ENCODE measurements around the gene ENTHD1.

Gene ENTHD1

DNA sequence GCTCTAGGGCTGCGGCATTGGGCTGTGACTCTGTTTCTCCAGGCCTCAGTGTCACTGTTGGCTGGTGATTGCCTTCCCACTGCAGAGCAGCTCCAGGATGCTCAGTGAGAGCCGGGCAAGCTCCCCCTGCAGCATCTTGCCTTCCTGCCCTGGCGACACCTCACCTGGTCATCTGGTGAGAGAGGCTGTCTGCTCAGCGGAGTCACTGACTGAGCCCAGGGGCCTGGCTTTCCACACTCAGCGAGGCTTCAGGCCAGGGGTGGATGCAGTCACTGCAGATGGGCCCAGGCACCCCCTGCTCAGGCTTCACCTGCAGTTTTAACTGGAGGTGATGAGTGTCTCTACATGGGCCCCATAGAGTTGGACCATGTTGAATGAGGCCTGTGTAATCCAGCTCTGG lies 186.2 kb downstream of the ENTHD1 start:
- no peak for DNase-seq

DNA sequence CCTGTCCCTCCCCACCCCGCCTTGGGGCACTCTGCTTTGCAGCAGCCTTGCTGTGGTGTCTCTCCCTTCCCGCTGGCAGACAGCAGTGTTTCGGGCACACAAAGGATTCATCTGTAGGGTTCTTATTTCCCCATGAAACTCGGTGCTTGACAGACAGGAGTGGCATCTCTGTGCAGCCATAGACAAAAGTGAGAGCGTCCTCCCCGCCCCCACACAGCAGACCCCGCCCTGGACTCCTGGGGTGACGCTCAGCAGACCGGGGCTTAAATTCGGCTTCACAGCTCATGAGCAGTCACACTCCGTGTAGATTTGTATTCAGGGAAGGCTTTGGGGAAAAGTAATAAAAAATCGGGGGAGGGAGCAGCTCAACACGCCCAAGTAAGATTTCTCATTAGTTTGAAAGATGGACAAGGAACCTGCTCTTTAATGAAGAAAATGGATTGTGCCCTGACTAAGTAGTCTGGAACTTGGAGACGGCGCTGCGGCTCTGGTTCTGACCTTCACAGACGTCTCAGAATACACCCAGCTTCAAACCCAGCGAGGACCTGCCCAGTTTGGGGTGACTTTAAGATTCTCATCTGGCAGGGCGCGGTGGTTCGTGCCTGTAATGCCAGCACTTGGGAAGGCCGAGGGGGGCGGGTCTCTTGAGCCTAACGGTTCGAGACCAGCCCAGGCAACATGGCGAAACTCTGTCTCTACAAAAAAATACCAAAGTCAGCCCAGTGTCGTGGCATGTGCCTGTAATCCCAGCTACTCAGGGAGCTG lies 187.0 kb downstream of the ENTHD1 start:
- DNase-seq: no peak

DNA sequence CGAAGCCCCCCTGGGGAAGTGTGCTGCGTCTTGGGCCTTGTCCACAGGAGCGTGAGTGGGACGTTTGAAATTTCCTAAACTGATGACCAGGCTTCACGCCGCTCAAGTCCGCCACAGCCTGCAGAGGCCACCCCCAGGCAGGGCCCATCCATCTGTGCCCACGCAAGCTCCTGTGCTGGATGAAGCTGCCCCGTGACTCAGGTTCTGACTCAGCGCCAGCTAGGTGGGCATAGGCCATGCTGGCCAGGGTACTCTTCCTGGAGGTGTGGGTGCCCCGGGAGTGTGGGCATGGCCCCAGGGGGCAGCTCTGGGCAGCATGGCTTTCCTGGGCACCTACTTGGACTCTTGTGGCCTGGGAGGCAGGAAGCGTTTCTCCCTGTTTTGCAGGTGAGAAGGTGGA lies 188.2 kb downstream of the ENTHD1 start:
- no peak for DNase-seq

DNA sequence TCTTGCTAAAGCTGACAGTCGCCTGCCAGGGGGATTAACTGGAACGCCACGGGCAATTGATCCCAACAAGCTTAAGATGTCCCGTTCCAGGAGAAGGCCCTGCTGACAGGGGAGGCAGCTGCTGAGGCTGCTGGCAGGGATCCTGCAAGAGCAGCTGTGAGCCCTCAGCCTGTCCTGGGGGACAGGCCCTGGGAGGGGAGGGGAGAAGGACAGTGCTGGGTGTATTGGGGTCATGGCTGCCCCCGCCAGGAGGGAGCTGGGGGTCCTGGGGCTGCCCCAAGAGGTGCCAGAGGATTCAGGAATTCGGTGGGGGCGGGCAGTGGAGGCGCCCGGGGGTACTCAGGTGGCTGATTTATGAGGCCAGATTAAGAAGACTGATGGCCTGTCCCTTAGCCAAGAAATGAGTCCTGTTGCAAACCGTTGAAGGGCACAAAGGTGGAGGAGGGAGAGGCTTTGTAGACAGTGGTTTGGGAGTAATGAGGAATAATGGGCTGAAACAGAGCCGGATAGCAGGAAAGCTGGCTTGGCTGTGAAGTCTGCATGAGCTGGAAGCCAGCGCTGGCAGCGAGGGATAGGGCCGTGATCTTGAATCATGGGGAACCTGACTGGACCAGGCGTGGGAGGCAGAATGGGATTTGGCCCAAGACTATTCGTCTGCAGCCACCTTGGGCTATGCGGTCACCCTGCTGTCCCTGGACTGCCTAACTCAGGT lies 189.5 kb downstream of the ENTHD1 start:
- no peak for DNase-seq

DNA sequence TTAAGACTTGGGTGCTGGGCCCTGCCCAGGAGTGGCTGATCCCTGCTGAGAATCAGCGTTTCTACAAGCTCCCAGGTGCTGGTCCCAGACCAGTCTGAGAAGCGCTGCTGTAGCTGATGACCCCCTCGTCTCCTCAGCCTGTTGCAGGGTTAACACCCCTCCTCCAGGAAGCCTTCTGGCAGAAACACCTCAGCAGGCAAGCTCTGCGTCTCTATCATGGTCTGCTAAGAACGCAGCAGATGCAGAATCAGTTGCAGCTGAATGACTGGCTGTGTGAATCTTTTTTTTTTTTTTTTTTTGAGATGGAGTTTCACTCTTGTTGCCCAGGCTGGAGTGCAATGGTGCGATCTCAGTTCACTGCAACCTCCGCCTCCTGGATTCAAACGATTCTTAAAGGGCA lies 190.5 kb downstream of the ENTHD1 start:
- no peak for DNase-seq

DNA sequence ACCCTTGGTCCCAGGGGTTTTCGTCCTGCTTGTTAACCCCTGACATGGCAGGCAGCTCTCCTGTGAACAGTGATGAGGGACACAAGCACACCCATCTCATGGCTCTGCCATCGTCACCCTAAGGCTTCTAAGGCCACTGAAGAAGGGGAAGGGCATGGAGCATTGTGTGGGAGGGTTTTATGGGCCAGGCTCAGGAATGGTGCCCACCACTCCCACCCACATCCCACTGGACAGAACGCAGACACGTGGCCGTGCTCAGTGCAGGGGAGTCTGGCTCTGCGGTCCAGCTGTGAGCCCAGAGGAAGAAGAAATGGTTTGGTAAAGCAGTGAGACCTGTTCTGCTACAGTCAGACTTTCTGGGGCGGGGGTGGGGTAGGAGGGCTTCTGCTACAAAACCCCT lies 193.0 kb downstream of the ENTHD1 start:
- no peak for DNase-seq

DNA sequence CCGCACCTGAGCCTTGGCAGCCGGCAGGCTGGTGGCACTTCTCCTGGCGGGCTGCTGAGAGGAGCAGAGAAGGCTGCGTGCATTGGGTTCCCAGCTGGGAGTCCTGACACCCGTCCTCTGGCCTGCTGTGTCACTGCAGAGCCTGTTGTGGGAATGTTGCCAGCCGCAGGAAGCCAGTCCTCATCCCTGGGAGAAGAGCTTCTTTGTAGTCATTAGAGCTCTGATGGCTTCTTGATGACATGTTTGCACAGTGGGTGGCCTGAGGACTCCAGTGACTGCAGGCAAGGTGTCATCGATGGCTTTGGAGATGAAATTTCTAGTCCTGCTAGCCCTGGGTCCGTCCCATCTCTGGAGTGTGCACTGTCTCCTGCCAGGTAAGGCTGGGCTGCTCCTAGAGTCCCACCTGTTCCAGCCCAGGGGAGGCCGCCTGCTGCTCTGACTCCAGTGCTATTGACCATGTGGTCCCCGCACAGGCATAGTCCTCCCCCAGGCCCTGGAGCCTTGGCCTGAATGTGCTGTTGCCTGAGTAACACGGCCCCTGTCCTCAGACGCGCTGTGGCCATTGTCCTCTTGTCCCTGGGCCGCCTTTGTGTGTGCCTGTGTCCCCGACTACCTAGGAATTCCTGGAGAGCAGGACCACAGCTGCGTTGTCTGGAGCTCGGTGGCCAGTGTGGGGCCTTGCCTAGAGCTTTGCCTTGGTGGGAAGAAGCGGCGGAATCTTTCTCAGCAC lies 193.8 kb downstream of the ENTHD1 start:
- DNase-seq: no peak

DNA sequence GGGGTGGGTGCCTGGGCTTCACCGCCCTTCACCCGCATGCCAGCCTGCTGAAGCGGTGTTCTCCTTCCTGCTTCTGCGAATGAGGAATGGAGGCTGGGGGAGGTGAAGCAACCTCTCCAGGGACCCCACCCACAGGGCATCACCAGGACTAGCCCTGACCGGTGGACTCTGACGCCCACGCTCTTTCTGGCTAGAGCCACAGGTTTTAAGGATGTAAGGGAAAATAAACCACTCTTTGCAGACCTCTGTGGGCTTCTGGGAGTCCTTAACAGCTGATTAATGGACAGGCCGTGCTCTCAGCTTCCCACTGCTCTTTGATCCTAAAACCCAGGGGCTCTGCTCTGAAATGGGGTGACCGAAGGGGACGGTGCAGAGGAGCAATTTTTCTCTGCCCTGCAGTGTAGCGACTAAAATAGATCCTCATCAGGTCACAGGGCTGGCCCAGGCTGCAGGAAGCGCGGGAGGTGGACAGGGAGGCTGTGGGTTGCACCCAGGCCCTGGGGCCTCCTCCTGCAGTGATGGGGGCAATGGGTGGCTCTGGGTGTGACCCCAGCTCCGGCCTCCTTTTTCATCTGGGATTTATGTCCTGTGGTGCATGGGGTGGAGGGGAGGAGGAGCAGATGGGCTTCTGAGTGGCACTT lies 195.7 kb downstream of the ENTHD1 start:
- DNase-seq: no peak

DNA sequence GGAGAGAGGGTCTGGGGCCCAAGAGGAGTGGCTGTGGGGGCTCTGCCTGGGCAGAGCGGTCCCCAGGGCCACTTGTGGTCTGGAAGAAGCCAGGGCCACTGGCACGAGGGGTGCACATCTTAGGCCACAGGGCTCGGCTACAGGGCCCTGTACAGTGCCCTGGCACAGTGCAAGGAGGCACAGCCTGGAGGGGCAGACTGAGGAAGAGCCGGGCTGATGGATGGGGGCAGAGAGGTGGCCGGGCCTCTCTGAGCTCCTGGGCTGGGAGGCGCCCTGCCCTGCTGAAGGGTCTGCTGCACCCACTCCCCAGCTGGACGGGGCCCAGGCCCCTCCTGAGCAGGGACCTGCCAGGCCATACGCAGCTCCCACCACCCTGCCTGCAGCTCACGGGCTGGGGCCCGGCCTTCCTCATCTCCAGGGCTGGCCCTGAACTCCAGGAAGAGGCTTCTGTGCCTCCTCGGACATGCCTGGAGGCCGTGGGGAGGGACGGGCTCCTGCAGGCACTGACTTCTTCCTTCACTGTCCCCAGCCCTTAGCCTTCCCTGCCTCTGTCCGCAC lies 199.5 kb downstream of the ENTHD1 start:
- DNase-seq: no peak

All from stimulated activated CD8-positive, alpha-beta memory T cell treated with anti-CD3 and anti-CD28 coated beads, Interleukin-4, amount 100 ng/mL, for 48 hours (primary cell).